Mesothelial cell of epicardium (in vitro differentiated cells): Measurements from ENCODE around the gene CYYR1. TPM values are rescaled to one million over a fixed set of nuclear protein-coding genes. Genes with fewer than 3 reads are reported as not detected.

Source experiments
- DNase-seq, 2 experiments: peaks; one replicate each; pipeline ENCODE4 v3.0.0; 2021; ENCODE audit warnings: low spot score in 2 of 2; ENCODE audit not compliant: unreplicated experiment in 2 of 2
- H3K27ac Mint-ChIP-seq: 2 replicates; pipeline ENCODE4 v1.8.0; 2021; ENCODE audit warnings: mixed read lengths
- H3K27me3 Mint-ChIP-seq: 2 replicates; pipeline ENCODE4 v1.8.0; 2021; ENCODE audit warnings: low read depth, mixed read lengths
- H3K36me3 Mint-ChIP-seq: 2 replicates; pipeline ENCODE4 v1.8.0; 2021; ENCODE audit warnings: mixed read lengths
- H3K4me1 Mint-ChIP-seq: 2 replicates; pipeline ENCODE4 v1.8.0; 2021; ENCODE audit warnings: mixed read lengths
- H3K4me3 Mint-ChIP-seq: 2 replicates; pipeline ENCODE4 v1.8.0; 2021; ENCODE audit warnings: mild to moderate bottlenecking, moderate library complexity, mixed read lengths
- H3K9me3 Mint-ChIP-seq: 2 replicates; pipeline ENCODE4 v1.8.0; 2021; ENCODE audit warnings: mixed read lengths
- total RNA-seq: library from RNA; stranded (reverse); gene quantifications from 3 replicates; pipeline ENCODE4 v1.2.1, GENCODE V29; 2021
- TF ChIP-seq, protein P1 (sequence below): fragments of 200-600 bp; sonication (generic); IDR thresholded peaks from one replicate; pipeline ENCODE4 v1.5.0; 2021; ENCODE audit warnings: antibody characterized with exemption; ENCODE audit not compliant: unreplicated experiment

Gene CYYR1
- total RNA-seq, 1 donor from 2014 or later, result 19.3 TPM

DNA sequence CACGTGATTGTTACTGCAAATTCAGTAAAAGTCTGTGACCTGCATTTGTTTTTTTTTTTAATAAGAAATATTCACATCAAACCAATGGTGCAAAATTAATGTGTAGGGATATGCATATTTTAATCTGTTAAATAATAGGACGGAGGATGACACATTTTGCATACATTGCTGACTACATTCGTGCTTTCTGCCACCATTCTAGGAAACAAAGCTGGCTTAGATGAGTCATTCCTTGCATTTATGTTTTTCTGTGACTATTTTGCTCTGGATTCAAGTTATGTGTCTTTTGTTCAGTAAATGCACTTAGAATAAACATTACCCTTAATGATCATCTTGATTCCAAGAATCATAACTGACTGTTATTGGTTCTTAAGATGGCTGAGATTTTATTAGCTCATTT, 23.9 kb upstream of the CYYR1 start:
- no peaks in the 10 kb centered on the region for H3K27me3 Mint-ChIP-seq
- no peaks in the 10 kb centered on the region for H3K36me3 Mint-ChIP-seq
- DNase-seq, result no peak
- H3K4me3 Mint-ChIP-seq, result no peak overlapping the region
- H3K27ac Mint-ChIP-seq, result no peak overlapping the region
- no peaks in the 10 kb centered on the region for H3K9me3 Mint-ChIP-seq
- TF ChIP-seq, protein P1, sequence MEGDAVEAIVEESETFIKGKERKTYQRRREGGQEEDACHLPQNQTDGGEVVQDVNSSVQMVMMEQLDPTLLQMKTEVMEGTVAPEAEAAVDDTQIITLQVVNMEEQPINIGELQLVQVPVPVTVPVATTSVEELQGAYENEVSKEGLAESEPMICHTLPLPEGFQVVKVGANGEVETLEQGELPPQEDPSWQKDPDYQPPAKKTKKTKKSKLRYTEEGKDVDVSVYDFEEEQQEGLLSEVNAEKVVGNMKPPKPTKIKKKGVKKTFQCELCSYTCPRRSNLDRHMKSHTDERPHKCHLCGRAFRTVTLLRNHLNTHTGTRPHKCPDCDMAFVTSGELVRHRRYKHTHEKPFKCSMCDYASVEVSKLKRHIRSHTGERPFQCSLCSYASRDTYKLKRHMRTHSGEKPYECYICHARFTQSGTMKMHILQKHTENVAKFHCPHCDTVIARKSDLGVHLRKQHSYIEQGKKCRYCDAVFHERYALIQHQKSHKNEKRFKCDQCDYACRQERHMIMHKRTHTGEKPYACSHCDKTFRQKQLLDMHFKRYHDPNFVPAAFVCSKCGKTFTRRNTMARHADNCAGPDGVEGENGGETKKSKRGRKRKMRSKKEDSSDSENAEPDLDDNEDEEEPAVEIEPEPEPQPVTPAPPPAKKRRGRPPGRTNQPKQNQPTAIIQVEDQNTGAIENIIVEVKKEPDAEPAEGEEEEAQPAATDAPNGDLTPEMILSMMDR, result no peak
- H3K4me1 Mint-ChIP-seq, result peaks cover 4% of the 10 kb centered on the region

DNA sequence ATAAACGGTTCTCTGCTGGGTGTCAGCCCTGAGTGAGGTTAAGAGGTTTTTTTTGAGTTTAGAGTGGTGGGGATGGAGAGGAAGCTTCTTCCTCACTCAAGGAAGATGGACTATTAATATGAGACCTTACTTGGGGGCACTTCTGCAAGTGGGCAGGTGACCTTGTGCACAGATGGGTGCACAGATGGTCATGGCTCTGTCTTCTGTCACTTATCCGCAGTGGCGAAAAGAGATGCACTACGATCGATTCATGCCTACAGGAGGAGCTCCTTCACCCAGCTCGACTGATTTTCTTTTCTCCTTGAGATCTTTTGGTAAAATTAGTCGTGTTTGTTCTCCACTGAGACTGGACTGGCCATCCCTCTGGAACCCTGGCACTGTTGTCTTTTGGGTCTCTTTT, 22.9 kb upstream of the CYYR1 start:
- H3K27ac Mint-ChIP-seq, result no peak overlapping the region
- H3K4me3 Mint-ChIP-seq, result no peak overlapping the region
- DNase-seq, result no peak
- no peaks in the 10 kb centered on the region for H3K9me3 Mint-ChIP-seq
- peaks cover 4% of the 10 kb centered on the region for H3K4me1 Mint-ChIP-seq
- H3K36me3 Mint-ChIP-seq, result no peaks in the 10 kb centered on the region
- no peaks in the 10 kb centered on the region for H3K27me3 Mint-ChIP-seq
- TF ChIP-seq, protein P1, result no peak

DNA sequence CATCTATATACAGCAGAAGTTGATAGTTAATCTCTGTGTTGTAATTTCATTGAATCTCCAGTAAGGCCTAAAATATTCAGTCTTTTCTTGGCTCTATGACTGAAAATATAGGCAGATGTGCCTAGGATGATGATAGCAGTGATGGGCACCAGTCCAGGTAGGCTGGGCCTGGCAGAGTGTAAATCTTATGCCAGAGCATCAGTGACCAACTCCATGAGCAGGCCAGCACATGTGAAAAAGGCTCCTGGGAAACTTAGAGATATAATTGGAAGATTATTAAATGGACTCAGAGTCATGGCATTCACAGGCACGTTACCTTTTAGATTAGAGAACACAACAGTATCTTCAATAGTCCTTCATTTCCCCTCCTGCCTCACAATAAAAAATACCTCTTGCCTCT, 20.7 kb upstream of the CYYR1 start:
- DNase-seq, result no peak
- Mint-ChIP-seq H3K9me3 (no peaks in the 10 kb centered on the region), H3K36me3 (no peaks in the 10 kb centered on the region), H3K27ac (no peak overlapping the region), H3K4me3 (no peak overlapping the region), H3K27me3 (no peaks in the 10 kb centered on the region), H3K4me1 (peaks cover 4% of the 10 kb centered on the region)
- TF ChIP-seq, protein P1, result no peak

DNA sequence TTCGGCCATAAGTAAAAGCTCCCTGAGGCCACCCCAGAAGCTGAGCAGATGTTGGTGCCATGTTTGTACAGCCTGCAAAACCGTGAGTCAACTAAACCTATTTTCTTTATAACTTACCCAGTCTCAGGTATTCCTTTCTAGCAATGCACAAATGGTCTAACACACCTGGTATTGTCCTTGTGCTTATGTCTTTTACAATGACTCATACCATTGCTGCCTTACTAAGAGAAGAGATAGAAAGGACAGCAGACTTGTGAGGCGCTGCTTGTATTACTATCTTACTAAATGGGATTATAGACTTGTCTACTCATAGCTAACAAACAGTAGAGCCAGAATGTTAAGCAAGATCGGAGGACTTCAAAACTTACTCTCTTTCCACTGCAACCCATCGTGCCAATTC, 18.5 kb upstream of the CYYR1 start:
- TF ChIP-seq, protein P1, result no peak
- H3K36me3 Mint-ChIP-seq, result no peaks in the 10 kb centered on the region
- no peak overlapping the region for H3K27ac Mint-ChIP-seq
- no peak for DNase-seq
- peaks cover 14% of the 10 kb centered on the region for H3K4me1 Mint-ChIP-seq
- no peaks in the 10 kb centered on the region for H3K27me3 Mint-ChIP-seq
- H3K4me3 Mint-ChIP-seq, result no peak overlapping the region
- H3K9me3 Mint-ChIP-seq, result no peaks in the 10 kb centered on the region

DNA sequence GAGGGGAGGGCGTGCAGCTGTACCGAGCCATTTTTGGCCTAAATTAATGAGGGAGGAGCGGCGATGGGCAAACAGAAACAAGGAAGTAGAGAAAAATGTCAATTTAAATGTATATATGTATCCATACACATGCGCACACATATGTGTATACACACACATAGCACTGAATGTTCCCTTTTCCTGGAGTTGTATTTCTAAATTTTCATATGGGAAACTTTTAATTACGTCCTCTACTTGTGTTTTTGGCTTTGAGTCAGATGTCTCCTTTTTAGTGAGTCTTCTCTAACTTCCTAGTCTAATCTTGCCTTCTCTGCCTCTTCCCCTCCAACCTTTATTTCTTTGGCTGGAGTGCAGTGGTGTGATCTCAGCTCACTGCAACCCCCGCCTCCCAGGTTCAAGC, 15.4 kb upstream of the CYYR1 start:
- DNase-seq, result no peak
- TF ChIP-seq, protein P1, result no peak
- no peaks in the 10 kb centered on the region for H3K9me3 Mint-ChIP-seq
- no peak overlapping the region for H3K4me3 Mint-ChIP-seq
- H3K27me3 Mint-ChIP-seq, result no peaks in the 10 kb centered on the region
- peaks cover 17% of the 10 kb centered on the region for H3K4me1 Mint-ChIP-seq
- no peaks in the 10 kb centered on the region for H3K36me3 Mint-ChIP-seq
- H3K27ac Mint-ChIP-seq, result peak overlapping the region; percentile 37

DNA sequence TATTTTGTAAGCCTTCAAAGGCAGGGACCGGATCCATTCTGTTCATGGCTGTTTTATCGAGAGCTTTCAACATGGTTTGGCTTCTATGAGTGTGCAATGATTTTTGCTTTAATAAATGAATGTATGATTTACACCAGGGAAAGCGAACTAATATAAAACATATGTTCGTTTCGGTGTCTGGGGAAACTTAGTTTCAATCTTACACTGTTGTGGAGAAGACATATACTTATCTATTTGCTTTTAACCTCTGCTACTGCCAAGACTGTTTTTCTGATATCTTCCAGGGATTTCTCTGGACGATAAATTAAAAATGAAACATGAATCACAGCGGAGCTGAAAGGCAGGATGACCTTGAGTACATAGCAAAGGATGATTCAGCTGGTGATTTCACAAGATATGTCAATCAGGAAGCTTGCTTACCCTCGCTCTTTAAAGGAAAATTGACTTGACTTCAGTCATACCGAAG, 14.7 kb upstream of the CYYR1 start:
- no peak for DNase-seq
- Mint-ChIP-seq H3K4me1 (peaks cover 17% of the 10 kb centered on the region), H3K27ac (peak overlapping the region; percentile 37), H3K27me3 (no peaks in the 10 kb centered on the region), H3K4me3 (peak overlapping the region; percentile 1), H3K9me3 (peaks cover 2% of the 10 kb centered on the region), H3K36me3 (no peaks in the 10 kb centered on the region)
- TF ChIP-seq, protein P1, result no peak
